Measurements from ENCODE around the gene USP49. TPM values are rescaled to one million over a fixed set of nuclear protein-coding genes. Genes with fewer than 3 reads are reported as not detected.

Gene USP49
- total and polyA plus RNA-seq, 2 of the 13 experiments (the other 11 are each of a cell fraction or from before 2014, with no cell fraction given), result 2.9 to 4.3 TPM

- no peak for ATAC-seq
- no peak for TF ChIP-seq SOX6 (IDR thresholded peaks at IDR 0.05)
- no peak for TF ChIP-seq SOX6 (CRISPR knock-in tag; IDR thresholded peaks at IDR 0.05)
- TF ChIP-seq IRF9 (CRISPR knock-in tag; IDR thresholded peaks at IDR 0.05; ENCODE audit: borderline replicate concordance), result no peak
- 0 out of 2 replicates have a peak, but pooled peaks have one; percentile 40 for TF ChIP-seq SP4 (CRISPR knock-in tag; IDR thresholded peaks at IDR 0.05)
- TF ChIP-seq ZZZ3 (CRISPR knock-in tag; IDR thresholded peaks at IDR 0.05; ENCODE audit: borderline replicate concordance), result no peak
- no peak for TF ChIP-seq UBTF (CRISPR knock-in tag; IDR thresholded peaks at IDR 0.05)
- TF ChIP-seq HDAC6 (IDR thresholded peaks at IDR 0.05; ENCODE audit: low read depth, low read length), result no peak
- TF ChIP-seq ZBTB7B (CRISPR knock-in tag; IDR thresholded peaks at IDR 0.05), result 0 out of 2 replicates have a peak, but pooled peaks have one; percentile 3
- no peak for TF ChIP-seq BCLAF1 (IDR thresholded peaks at IDR 0.05)
- TF ChIP-seq U2AF1 (optimal IDR thresholded peaks at IDR 0.05; ENCODE audit: low read depth, low read length), result no peak
- no peak for TF ChIP-seq JUND (CRISPR knock-in tag; IDR thresholded peaks at IDR 0.05)
- TF ChIP-seq KAT2B (IDR thresholded peaks at IDR 0.05; ENCODE audit: borderline replicate concordance, low read depth, low read length), result no peak
- TF ChIP-seq ZNF44 (CRISPR knock-in tag; IDR thresholded peaks at IDR 0.05), result no peak
- TF ChIP-seq ZFP91 (CRISPR knock-in tag; IDR thresholded peaks at IDR 0.05; ENCODE audit: borderline replicate concordance), result no peak
- TF ChIP-seq FOXA1 (IDR thresholded peaks at IDR 0.05), result no peak
- 0 out of 2 replicates have a peak, but pooled peaks have one; percentile 7 for TF ChIP-seq FOXA1 (CRISPR knock-in tag; IDR thresholded peaks at IDR 0.05)
Observed at GRCh38 chr6:41781366-41781730, 113.8 kb downstream of the USP49 start.

More at GRCh38 chr6:41781366-41781730, 113.8 kb downstream of the USP49 start:
- no TSS peak for BruUV-seq (replicated peaks)
- Histone ChIP-seq H3K27me3 (ENCODE audit: control insufficient read depth in 1 of 2, insufficient read depth in 2 of 2, low read length in 2 of 2) (no peaks in the 10 kb centered on the region; a peak in 2 of 5 replicates), H3K36me3 (replicated peaks in 1 of 2; ENCODE audit: control insufficient read depth in 1 of 2, insufficient read depth in 2 of 2, low read length in 2 of 2) (peaks cover 0 to 6% of the 10 kb centered on the region in 2 experiments; a peak in 2 of 5 replicates), H3K9me3 (ENCODE audit: low read length) (no peaks in the 10 kb centered on the region), H3K79me2 (ENCODE audit: insufficient read depth, low read length) (peaks cover 4% of the 10 kb centered on the region), H4K20me1 (ENCODE audit: insufficient read depth, low read length) (no peaks in the 10 kb centered on the region), H3K4me1 (ENCODE audit: insufficient read depth, low read length) (peaks cover 33% of the 10 kb centered on the region), H3K4me2 (ENCODE audit: low read depth, low read length) (peak overlapping the region; percentile 97), H3K9ac (ENCODE audit: insufficient read depth, low read depth, low read length) (peak overlapping the region; percentile 67), H2AFZ (ENCODE audit: low read length) (no peak overlapping the region), H3K27ac (ENCODE audit: extremely low read length, insufficient read depth, low read length) (no peak overlapping the region), H3K4me3 (replicated peaks in 1 of 3; ENCODE audit: insufficient read depth in 1 of 3, low read depth in 2 of 3, low read length in 3 of 3) (peak overlapping the region; percentile 82 to 93 (median 92))
- intact Hi-C loops (cut with micrococcal nuclease; ENCODE audit: unreplicated experiment), result loop anchor here (5.0 kb wide), 1 partner anchor 156 kb away; no protein-coding TSS in a partner anchor
- no peak for FAIRE-seq
- whole genome bisulfite sequencing (ENCODE audit: low lambda C conversion rate), result 33% methylated on average over 3 of the region's 3 CpGs
- in situ Hi-C loops (cut with HindIII; ENCODE audit: extremely low pct_ligation_motif_present, low pct_unique_long_range_greater_than_20kb), result loop anchor here (5.0 to 25.0 kb wide), 2 partner anchors 266 to 431 kb away; partner anchors contain the start of gene MRPS10
- ChIA-PET CTCF (ENCODE audit: low intra/inter-chr PET ratio, low total read pairs) (interaction anchor here (2.1 kb wide), 1 partner anchor 263 kb away, joined by 24 read pairs; no protein-coding TSS in a partner anchor), POLR2A (interaction anchor here (1.3 kb wide), 1 partner anchor 58 kb away, joined by 3 read pairs; no protein-coding TSS in a partner anchor)
- DNase-seq (ENCODE audit: low spot score), result no peak
